Measurements from ENCODE around the gene FKBP3.
"Not testable (repeated sequence)": the region's sequence is repeated elsewhere in the genome, so short reads cannot be mapped to it uniquely, and the experiment has no call there.

The FKBP3 gene

DNA sequence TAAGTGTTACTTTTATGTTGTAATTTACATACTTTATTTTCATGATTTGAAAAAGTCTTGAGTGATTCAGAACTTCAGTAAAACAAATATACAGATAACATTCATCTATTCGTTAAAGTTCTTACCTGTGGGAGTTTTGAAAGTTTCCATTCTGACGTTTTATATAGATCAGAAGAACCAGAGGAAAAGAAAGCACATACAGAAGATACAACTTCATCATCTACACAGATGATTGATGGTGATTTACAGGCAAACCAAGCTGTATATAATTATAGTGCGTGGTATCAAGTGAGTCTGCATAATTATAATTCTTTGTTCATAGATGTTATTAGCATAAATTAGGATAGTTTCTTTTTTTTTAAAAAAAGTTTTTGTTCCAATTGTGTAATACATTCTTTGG, 20.0 kb downstream of the FKBP3 start:
- DNase-seq (ENCODE audit: low read depth in 2 of 2, low spot score in 1 of 2), result no peak

DNA sequence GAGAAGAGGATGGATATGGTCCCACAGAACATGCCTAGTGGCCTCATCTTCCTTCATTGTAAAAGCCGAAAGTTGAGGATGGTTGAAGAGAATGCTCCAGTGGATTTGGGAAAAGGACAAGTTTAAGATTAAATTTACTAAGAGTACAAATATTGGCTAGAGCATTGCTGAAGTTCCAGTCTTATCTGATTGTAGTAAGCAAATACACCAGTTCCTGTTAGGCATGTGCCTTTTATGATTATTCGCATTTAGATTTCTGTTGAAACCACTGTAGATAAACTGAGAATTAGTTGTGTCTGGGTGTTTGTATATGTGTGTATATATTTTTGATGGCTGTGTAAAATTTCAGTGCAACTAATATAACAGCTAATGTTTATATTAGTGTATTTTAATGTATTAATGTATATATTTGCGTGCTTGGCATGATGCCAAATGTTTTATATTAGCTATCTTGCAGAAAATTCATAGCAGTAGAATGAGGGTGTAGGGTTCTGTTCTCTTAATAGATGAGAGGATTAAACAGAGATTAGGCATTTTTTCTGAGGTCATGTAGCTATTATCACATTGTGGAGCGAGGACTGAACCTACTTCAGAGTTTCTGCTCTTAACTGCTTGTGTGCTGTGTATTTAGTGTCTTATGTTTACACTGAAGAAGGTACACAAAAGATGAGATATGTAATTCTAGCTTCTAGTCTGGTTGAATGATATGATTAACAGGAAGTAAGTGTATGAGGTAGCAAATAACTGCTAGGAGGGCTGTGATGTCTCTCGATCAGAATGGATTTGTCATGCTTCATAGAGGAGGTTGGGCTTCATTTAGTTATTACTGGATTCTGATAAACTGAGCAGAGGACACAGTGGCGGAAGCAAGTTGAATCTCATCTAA, 21.1 kb downstream of the FKBP3 start:
- no peak for DNase-seq (ENCODE audit: low read depth in 2 of 2, low spot score in 1 of 2)

DNA sequence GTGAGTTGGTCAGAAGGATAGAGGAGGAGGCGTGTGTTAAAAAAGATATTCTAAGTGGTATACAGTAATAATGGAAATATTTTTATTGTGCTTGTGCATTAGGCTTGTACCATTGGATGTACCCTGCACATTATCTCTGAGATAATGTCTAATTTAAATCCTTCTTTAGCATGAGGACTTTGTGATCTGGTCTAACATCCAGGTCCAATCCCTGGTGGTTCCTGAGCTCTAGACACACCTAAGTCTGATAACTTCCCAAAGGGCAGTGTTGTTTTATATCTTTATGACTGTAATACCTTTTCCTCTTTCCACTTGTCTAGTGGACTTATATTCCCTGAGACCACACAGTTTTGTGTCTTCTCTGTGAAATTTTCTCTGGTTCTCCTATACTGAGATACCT, 29.7 kb downstream of the FKBP3 start:
- no peak for DNase-seq (ENCODE audit: low read depth in 2 of 2, low spot score in 1 of 2)

DNA sequence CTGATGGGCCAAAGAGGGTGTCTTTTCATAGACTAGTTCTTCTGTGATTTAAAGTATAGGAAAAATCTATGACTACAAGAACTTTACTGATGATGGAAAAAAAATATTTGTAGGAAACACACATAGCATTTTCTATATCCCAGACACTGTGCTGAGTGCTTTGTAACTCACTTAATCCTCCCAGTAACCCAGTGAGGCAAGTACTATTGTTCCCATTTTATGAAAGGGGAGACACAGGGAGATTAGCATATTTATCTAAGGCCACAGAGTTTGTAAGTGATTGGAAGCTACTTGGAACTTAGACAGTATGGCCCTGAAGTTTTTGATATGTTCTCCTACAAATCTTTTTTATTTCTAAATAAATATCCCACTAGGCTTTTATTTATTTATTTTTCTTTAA, 30.5 kb downstream of the FKBP3 start:
- no peak for DNase-seq (ENCODE audit: low read depth in 2 of 2, low spot score in 1 of 2)

DNA sequence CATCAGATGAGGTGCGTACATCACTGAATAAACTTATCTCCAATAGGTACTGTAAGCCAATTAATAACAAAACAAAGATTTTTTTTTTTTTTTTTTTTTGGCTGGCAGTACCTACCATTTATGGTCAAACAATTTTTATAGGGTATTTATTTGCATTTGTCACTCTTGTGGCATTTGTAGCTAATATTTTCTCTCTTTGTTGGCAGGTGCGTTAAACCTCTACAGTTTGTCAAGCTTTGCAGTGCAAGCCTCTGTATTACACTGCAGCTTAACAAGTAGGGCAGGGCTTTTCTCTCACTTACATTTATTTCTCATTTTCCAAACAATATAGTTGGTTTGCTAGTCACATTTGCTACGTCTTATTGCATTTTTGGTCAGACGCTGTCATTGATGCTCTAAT, 38.1 kb downstream of the FKBP3 start:
- no peak for DNase-seq (ENCODE audit: low read depth in 2 of 2, low spot score in 1 of 2)

DNA sequence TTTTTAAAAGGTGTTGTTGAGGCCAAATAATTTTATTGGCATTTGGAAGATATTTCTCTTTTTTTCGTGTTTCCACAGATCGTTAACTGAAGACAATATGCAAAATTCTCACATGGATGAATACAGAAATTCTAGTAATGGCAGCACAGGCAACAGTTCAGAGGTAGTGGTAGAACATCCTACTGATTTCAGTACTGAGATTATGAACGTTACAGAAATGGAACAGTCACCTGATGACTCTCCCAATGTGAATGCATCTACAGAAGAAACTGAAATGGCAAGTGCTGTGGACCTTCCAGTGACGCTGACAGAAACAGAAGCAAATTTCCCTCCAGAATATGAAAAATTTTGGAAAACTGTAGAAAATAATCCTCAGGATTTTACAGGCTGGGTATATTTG, 39.1 kb downstream of the FKBP3 start:
- no peak for DNase-seq (ENCODE audit: low read depth in 2 of 2, low spot score in 1 of 2)

DNA sequence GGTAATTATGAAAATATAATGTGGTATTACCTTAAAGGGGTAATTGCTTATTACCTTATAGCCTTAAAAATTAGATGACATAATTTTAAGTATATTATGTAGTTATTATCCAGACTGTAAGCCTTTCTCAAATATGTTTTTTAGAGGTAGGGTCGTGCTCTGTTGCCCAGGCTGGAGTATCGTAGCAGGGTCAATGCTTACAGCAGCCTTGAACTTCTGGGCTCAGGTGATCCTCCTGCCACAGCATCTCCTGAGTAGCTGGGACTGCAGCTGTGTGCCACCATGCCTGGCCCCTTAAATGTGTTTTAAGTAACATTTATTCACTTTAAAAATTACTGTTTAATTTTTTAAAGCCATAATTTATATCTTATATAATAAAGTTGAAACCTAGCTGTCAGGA, 40.0 kb downstream of the FKBP3 start:
- no peak for DNase-seq (ENCODE audit: low read depth in 2 of 2, low spot score in 1 of 2)

DNA sequence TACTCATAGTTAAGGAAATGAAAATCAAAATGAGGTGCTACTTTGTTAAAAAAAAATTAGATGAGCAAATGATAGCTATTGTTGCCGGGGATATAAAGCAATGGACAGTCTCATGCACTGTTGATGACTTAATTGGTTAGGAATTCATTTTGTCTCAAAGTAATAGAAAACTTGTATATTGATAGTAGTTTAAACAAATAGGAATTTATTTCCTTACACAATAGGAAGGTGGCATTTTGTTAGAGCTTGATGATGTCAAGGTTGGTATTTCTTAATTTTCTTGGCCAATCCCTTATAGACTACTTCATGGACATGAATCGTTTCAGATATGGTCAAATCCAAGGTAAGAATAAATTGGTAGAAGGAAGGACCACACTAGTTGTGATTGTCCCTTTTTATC, 42.6 kb downstream of the FKBP3 start:
- no peak for DNase-seq (ENCODE audit: low read depth in 2 of 2, low spot score in 1 of 2)

DNA sequence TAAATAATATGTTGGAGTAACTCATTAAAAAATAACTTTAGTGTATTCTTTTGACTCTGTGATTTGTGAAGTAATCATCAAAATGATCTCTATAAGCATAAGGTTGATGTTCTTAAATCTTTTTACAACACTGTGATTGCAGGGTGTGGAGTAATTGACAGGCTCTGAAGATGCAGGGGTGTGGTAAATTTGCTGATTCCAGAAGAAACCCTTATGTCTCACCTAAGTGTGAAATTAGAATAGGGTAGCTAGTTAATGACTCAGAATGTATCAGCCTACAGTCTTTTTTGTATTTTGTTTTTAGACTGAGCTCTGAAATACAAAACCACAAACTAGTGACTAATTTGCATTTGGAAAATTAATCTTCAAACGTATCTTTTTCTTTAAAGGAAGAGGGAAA, 44.5 kb downstream of the FKBP3 start:
- DNase-seq (ENCODE audit: low read depth in 2 of 2, low spot score in 1 of 2), result no peak

DNA sequence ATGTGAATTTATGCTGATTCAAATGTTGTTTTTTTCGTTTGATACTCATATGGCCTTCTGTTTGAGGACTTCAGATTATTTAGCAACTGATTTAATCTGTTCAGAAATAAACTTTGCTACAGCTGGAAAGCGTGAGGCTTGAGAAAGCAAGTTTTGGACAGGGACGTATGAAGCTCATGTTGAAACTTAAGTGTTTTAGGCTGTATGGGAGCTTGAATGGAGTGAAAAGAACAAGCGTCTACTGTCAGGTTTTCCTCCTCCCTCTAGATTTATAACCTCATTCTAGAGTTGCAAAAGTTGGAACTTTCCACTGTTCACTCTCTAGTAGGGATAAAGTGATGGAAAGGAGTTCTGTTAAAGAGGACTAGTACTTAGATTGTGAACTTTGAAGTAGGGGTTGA, 49.3 kb downstream of the FKBP3 start:
- no peak for DNase-seq (ENCODE audit: low read depth in 2 of 2, low spot score in 1 of 2)

DNA sequence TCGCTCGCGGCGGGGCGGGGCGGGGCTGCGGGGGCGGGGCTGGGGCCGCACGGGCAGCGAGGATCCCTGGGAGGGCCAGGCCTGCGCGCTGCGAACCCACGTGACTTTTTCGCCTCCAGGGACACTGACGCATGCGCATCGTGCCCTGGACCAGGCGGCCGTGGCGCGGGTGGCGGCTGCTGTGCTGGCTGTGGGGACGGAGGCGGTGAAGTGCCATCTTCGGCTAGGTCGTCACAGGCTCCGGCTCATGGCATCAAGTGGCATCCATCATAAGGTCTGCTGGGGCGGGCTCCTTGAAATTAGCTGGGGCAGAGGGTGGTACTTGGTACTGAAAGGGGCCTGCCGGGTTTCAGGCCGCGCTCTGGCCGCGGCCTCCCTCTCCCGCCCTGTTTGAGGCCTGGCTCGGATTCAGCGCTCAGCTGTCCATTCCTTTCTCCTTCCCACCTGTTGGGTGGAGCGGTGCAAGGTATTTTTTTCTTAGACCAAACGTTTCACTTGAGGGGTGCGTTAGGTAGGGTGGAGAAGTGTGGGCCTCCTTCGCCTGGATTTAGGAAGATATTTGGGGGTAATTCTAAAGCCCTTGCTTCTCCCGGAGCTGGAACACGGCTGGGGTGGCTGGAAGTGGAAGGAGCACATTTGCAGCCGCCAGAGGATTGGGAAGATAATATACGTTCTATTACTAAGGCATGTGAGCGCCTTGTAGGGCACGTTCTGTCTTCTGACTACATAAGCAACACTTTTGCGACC, 50.1 kb downstream of the FKBP3 start, which contains the start of gene PRPF39:
Gene PRPF39 (plus strand): TSS at position 141 of the 747 bp plus-strand sequence. CDS start 11,124 bp downstream, outside the sequence.
- peak; percentile 88 to 93 for DNase-seq (ENCODE audit: low read depth in 2 of 2, low spot score in 1 of 2)

DNA sequence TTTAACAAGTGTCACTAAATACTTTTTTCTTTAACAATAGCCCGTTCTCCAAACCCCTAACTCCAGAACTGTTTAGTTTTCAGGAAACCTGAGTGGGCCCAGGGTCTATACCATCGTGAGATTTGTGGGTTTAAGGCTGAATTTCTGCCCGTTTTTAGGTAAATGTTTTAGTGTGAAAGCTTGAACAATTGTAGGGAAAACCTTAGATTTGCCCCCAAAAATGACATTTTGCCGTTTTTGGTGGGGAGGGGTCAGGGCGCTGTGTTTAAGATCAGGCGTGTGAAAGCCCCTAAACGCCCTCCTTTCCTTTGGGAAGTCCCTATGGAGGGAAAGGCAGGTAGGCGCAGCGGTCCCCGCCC, 50.7 kb downstream of the FKBP3 start:
- no peak for DNase-seq (ENCODE audit: low read depth in 2 of 2, low spot score in 1 of 2)

DNA sequence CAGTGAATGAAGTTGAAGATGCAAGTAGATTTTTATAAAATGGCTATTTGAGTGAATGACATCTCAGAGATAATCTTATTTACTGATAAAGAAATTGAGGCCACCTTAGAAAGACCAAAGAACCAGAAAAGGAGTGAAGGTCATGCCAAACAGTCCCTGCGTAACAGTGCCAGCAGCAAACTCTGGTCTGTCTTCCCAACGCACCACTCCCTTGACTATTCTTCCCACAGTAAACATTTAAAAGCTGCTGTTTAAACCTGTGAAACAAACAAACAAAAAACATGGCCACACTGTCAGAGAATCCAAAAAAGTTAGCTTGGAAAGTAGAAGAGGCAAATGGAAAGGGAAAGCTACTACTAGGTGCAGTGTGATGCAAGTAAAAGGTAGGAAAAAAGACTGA, 51.9 kb downstream of the FKBP3 start:
- DNase-seq (ENCODE audit: low read depth in 2 of 2, low spot score in 1 of 2), result no peak

DNA sequence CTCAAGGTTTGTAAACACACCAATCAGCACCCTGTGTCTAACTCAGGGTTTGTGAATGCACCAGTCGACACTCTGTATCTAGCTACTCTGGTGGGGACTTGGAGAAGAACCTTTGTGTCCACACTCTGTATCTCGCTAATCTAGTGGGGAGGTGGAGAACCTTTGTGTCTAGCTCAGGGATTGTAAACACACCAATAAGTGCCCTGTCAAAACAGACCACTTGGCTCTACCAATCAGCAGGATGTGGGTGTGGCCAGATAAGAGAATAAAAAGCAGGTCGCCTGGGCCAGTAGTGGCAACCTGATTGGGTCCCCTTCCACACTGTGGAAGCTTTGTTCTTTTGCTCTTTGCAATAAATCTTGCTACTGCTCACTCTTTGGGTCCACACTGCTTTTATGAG, 53.2 kb downstream of the FKBP3 start:
- DNase-seq (ENCODE audit: low read depth in 2 of 2, low spot score in 1 of 2), result not testable (repeated sequence)

DNA sequence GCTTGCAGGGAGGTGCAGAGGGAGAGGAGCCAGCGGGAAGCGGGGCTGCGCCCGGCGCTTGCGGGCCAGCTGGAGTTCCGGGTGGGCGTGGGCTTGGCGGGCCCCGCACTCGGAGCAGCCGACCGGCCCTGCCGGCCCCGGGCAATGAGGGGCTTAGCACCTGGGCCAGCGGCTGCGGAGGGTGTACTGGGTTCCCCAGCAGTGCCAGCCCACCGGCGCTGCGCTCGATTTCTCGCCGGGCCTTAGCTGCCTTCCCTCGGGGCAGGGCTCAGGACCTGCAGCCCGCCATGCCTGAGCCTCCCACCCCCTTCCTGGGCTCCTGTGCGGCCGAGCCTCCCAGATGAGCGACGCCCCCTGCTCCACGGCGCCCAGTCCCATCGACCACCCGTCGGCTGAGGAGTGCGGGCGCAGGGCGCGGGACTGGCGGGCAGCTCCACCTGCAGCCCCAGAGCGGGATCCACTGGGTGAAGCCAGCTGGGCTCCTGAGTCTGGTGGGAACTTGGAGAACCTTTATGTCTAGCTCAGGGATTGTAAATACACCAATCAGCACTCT, 53.8 kb downstream of the FKBP3 start:
- not testable (repeated sequence) for DNase-seq (ENCODE audit: low read depth in 2 of 2, low spot score in 1 of 2)

DNA sequence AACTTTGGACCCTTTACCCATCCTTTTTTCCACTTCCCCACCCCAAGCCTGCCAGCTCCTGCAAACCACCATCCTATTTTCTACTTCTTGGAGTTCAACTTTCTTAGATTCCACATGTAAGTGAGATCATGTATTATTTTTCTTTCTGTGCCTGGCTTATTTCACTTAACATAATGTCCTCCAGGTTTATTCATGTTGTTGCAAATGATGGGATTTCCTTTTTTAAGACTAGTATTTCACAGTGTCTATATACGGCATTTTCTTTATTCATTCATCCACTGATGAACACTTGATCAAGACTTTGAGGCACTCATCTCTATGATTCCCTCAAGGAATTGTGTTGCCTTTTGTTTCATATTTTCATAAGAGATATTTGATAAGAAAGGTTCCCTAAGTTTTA, 56.0 kb downstream of the FKBP3 start:
- DNase-seq (ENCODE audit: low read depth in 2 of 2, low spot score in 1 of 2), result no peak

DNA sequence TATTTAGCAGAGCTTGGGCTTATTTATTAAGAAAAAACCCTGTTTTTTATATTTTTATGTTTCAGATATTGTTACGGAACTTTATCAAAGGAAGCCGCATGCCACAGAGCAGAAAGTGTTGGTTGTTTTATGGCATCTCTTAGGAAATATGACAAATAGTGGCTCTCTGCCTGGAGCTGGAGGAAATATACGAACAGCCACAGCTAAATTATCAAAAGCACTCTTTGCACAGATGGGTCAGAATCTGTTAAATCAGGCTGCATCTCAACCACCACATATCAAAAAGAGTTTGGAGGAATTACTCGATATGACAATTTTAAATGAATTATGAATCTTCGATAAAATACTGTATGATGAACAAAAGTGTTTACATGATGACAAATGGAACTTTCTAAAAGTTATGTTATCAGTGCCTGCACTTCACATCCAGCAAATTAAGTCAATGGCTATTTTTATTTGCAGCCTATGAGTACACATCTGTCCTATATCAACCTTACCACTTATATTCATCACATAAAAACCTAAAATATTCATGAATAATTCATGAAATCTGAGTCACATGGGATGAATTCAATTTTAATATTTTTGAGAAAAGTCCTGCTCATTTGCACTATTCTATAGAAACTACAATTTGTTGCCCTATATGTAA, 60.9 kb downstream of the FKBP3 start:
- DNase-seq (ENCODE audit: low read depth in 2 of 2, low spot score in 1 of 2), result no peak

DNA sequence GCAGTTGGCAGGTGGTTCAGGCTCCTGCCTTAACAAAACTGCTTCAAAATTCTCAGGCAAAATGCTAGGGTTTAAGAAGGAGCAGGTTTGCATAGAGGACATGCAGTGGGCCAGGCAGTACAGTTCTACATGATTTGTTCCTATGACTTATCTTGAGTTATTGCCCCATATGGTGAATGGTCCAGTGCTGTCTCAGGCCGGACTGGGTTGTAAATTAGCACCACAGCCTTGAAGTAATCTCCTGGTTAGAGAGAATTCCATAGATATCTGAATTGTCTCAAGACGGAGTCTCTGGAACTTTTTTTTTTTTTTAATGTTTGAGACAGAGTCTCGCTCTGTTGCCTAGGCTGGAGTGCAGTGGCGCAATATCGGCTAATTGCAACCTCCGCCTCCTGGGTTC, 62.2 kb downstream of the FKBP3 start:
- DNase-seq (ENCODE audit: low read depth in 2 of 2, low spot score in 1 of 2), result no peak

DNA sequence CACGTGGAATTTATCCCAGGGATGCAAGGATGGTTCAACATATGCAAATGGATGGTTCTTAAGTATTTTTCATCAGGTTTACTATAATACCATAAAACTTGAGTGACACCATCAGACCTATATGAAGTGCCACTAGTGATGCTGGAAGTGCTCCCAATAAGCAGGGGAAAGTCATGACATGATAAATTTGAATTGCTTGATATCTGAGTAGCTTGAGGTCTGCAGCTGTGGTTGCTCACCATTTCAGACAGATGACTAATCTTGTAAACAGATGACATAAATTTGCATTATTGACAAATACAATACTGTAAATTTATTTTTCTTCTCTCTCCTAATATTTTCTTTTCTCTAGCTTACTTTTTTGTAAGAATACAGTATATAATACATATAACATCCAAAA, 64.1 kb downstream of the FKBP3 start:
- DNase-seq (ENCODE audit: low read depth in 2 of 2, low spot score in 1 of 2), result no peak

DNA sequence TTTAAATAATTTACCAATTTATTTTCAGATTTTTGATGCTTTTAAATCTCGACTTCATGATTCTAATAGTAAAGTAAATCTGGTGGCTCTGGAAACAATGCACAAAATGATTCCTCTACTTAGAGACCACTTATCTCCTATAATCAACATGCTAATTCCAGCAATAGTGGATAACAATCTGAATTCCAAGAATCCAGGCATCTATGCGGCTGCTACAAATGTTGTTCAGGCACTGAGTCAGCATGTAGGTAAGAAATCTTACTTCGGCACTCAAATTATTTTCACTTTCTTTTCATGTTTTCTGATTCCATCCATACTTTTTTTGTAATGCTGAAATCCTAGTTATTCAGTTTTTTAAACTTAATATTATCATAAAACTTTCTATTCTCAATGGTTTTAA, 65.9 kb downstream of the FKBP3 start:
- no peak for DNase-seq (ENCODE audit: low read depth in 2 of 2, low spot score in 1 of 2)

DNA sequence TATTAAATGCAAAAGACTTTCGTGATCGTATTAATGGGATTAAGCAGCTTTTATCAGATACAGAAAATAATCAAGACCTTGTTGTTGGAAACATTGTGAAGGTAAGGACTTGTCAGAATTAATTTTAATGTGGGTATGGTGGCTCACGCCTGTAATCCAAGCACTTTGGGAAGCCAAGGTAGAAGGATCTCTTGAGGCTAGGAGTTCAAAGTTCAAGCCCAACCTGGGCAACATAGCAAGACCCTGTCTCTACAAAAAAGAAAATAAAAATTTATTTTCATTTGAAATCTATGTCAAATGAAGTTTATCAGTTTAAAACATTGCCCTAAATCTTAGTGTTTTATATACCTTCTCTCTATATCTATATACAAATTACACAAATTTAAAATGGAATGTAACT, 67.6 kb downstream of the FKBP3 start:
- DNase-seq (ENCODE audit: low read depth in 2 of 2, low spot score in 1 of 2), result no peak

DNA sequence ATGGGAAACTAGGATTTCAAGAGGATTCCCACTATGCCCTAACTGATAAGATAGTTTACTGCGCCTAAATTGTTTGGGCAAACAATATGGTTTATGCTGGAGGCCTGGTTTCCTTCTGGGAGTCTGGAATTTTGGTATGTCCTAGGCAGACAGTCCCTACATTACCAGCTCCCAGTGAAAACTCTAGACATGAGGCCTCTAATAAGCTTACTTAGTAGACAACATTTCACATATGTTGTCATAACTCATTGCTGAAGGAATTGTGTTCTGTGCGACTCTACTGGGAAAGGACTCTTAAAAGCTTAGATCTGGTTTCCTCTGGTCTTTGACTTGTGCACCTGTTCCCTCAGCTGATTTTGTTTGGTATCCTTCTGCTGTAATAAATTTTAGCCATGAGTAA, 68.3 kb downstream of the FKBP3 start:
- no peak for DNase-seq (ENCODE audit: low read depth in 2 of 2, low spot score in 1 of 2)
